Activated CD8-positive, alpha-beta T cell treated with anti-CD3 and anti-CD28 coated beads for 36 hours (primary cell): ENCODE data around the gene DPP4. TPM values are rescaled to one million over a fixed set of nuclear protein-coding genes. Genes with fewer than 3 reads are reported as not detected.

Experiments used
- ATAC-seq: fragments of 200-7000 bp; cut with Tn5 transposase; one replicate; pipeline ENCODE4 v1.10.0; 2021; ENCODE audit warnings: mild to moderate bottlenecking, moderate library complexity
- CTCF ChIA-PET: fragments of 350-600 bp; sonication (Branson Sonifier 250); formaldehyde crosslinking; loops from one replicate; lab custom pipeline; 2021; ENCODE audit warnings: antibody characterized with exemption; lab: Charles Lee
- POLR2A ChIA-PET: fragments of 350-600 bp; sonication (Branson Sonifier 250); formaldehyde crosslinking; loops from one replicate; lab custom pipeline; 2021; ENCODE audit warnings: antibody characterized with exemption; lab: Charles Lee
- DNase-seq: peaks from one replicate; pipeline ENCODE4 v3.0.0-alpha.2; 2020
- H3K27ac Mint-ChIP-seq: one replicate; pipeline ENCODE4 v1.8.0; 2021; ENCODE audit warnings: mild to moderate bottlenecking, mixed read lengths
- H3K27me3 Mint-ChIP-seq: one replicate; pipeline ENCODE4 v1.8.0; 2021; ENCODE audit warnings: mixed read lengths
- H3K36me3 Mint-ChIP-seq: one replicate; pipeline ENCODE4 v1.8.0; 2021; ENCODE audit warnings: low read depth, mixed read lengths
- H3K4me1 Mint-ChIP-seq: one replicate; pipeline ENCODE4 v1.8.0; 2021; ENCODE audit warnings: low read depth, mixed read lengths
- H3K4me3 Mint-ChIP-seq: one replicate; pipeline ENCODE4 v1.8.0; 2021; ENCODE audit warnings: mild to moderate bottlenecking, moderate library complexity, mixed read lengths
- H3K9me3 Mint-ChIP-seq: one replicate; pipeline ENCODE4 v1.8.0; 2021; ENCODE audit warnings: mixed read lengths
- intact Hi-C: fragments of 100-400 bp; cut with micrococcal nuclease; formaldehyde crosslinking; loops from one replicate; pipeline ENCODE4 v1.10.0; 2022
- total RNA-seq, 2 experiments: library from RNA; stranded (reverse); gene quantifications; one replicate each; pipeline ENCODE4 v1.2.3, GENCODE V29; 2021
- TF ChIP-seq, protein P1 (sequence below): fragments of 200-600 bp; IDR thresholded peaks from one replicate; pipeline ENCODE4 v1.8.0; 2022; ENCODE audit warnings: antibody characterized with exemption, mild to moderate bottlenecking

Gene DPP4
- total RNA-seq, 2 experiments from 2014 or later: 25.9 to 26.4 TPM

GRCh38 chr2:161947836-161948235, 126.2 kb downstream of the DPP4 start:
- TF ChIP-seq, protein P1, sequence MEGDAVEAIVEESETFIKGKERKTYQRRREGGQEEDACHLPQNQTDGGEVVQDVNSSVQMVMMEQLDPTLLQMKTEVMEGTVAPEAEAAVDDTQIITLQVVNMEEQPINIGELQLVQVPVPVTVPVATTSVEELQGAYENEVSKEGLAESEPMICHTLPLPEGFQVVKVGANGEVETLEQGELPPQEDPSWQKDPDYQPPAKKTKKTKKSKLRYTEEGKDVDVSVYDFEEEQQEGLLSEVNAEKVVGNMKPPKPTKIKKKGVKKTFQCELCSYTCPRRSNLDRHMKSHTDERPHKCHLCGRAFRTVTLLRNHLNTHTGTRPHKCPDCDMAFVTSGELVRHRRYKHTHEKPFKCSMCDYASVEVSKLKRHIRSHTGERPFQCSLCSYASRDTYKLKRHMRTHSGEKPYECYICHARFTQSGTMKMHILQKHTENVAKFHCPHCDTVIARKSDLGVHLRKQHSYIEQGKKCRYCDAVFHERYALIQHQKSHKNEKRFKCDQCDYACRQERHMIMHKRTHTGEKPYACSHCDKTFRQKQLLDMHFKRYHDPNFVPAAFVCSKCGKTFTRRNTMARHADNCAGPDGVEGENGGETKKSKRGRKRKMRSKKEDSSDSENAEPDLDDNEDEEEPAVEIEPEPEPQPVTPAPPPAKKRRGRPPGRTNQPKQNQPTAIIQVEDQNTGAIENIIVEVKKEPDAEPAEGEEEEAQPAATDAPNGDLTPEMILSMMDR: no peak
- DNase-seq: no peak
- H3K4me1 Mint-ChIP-seq: peaks cover 32% of the 10 kb centered on the region
- H3K27ac Mint-ChIP-seq: peak overlapping the region; percentile 44
- no peak for ATAC-seq
- H3K27me3 Mint-ChIP-seq: no peaks in the 10 kb centered on the region
- H3K9me3 Mint-ChIP-seq: no peaks in the 10 kb centered on the region
- ChIA-PET POLR2A (no interaction called here), CTCF (interaction anchor here (0.9 to 3.9 kb wide), 16 partner anchors 10 to 674 kb away, joined by 3 to 51 read pairs (median 3); partner anchors contain the start of gene DPP4)
- intact Hi-C loops: loop anchor here (2.0 kb wide), 1 partner anchor 361 kb away; no protein-coding TSS in a partner anchor
- H3K4me3 Mint-ChIP-seq: no peak overlapping the region
- H3K36me3 Mint-ChIP-seq: peaks cover 2% of the 10 kb centered on the region

DNA sequence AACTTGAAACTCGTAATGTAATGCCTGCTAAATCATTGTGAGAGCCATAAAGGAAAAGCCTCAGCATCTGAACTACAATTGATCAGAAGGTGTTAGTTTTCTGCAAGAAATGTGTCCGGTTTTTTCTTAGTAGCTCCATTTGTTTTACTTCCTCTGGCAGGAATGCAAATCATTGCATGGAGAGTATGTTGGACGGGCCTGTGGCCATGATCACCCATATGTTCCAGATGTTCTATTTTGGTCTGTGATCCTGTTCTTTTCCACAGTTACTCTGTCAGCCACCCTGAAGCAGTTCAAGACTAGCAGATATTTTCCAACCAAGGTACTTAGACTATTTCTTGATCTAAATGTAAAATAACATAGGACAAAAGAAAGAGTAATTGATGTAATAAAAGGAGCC, 126.6 kb downstream of the DPP4 start:
- no peaks in the 10 kb centered on the region for H3K9me3 Mint-ChIP-seq
- intact Hi-C loops: loop anchor here (2.0 kb wide), 1 partner anchor 361 kb away; no protein-coding TSS in a partner anchor
- no peaks in the 10 kb centered on the region for H3K27me3 Mint-ChIP-seq
- no peak for DNase-seq
- H3K27ac Mint-ChIP-seq: peak overlapping the region; percentile 44
- POLR2A ChIA-PET: interaction anchor here (0.7 kb wide), 1 partner anchor 24 kb away, joined by 4 read pairs; no protein-coding TSS in a partner anchor
- ATAC-seq: no peak
- peaks cover 2% of the 10 kb centered on the region for H3K36me3 Mint-ChIP-seq
- TF ChIP-seq, protein P1: no peak
- no peak overlapping the region for H3K4me3 Mint-ChIP-seq
- CTCF ChIA-PET: interaction anchor here (0.5 to 3.9 kb wide), 27 partner anchors 9 to 674 kb away, joined by 3 to 51 read pairs (median 3); partner anchors contain the start of gene DPP4
- H3K4me1 Mint-ChIP-seq: peaks cover 27% of the 10 kb centered on the region

DNA sequence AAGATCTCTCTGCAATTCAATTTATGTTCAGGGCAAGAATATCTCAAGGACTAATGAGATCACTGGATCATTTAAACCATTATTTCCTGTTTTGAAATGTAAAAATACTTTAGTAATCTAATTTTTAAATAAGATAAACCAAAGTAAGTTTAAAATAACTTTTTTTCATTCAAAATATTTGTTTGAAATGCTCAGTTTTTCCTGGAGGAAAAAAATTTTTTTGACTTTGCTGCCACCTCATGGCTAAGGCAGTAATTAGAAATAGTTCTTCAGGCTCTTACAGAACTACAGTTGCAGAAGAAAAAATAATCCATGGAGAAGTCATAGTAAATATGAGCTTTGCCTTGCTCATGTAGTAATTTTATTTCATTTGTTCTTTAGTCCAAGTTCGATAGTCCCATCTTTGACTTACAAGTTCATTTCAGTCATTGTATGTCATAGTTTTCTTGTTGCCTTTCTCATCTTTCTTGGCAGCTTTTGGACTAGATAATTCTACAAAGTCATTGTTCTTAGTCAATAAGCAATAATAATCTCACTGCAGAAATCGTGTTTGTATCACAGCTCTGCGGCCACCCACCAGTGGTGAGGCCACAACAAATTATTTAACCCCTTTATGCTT, 127.4 kb downstream of the DPP4 start:
- POLR2A ChIA-PET: interaction anchor here (0.7 to 1.4 kb wide), 3 partner anchors 24 to 175 kb away, joined by 3 to 5 read pairs (median 4); no protein-coding TSS in a partner anchor
- Mint-ChIP-seq H3K4me3 (no peak overlapping the region), H3K27me3 (no peaks in the 10 kb centered on the region), H3K4me1 (peaks cover 22% of the 10 kb centered on the region), H3K27ac (no peak overlapping the region), H3K9me3 (no peaks in the 10 kb centered on the region), H3K36me3 (no peaks in the 10 kb centered on the region)
- intact Hi-C loops: loop anchor here (2.0 kb wide), 1 partner anchor 360 kb away; no protein-coding TSS in a partner anchor
- TF ChIP-seq, protein P1: peak; percentile 93
- CTCF ChIA-PET: interaction anchor here (0.6 to 3.9 kb wide), 36 partner anchors 8 to 377 kb away, joined by 3 to 51 read pairs (median 4); partner anchors contain the start of gene DPP4
- DNase-seq: peak; percentile 17
- peak; percentile 64 for ATAC-seq

DNA sequence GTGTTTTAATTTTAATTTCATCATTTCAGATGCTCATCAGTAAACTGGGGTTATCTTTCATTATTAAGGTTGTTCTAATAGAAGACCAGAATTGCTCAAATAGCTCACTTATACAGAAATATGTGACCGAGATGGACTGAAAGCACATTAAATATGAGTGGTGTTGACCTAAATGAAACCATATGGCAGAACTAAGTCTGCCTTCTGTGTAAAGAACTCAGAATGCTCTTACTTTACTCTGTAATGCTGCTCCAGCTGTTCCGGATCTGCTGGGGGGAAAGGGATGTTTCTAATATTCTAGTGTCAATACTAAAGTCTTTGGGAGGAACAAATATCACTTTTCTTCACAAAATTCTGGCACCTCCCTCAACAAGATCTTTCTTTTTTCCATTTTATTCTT, 131.0 kb downstream of the DPP4 start:
- intact Hi-C loops: no loop called here
- Mint-ChIP-seq H3K4me3 (no peak overlapping the region), H3K4me1 (peaks cover 10% of the 10 kb centered on the region), H3K27me3 (peaks cover 5% of the 10 kb centered on the region), H3K27ac (no peak overlapping the region), H3K36me3 (no peaks in the 10 kb centered on the region), H3K9me3 (no peaks in the 10 kb centered on the region)
- DNase-seq (no peak), ATAC-seq (no peak)
- POLR2A ChIA-PET: no interaction called here
- CTCF ChIA-PET: interaction anchor here (1.3 to 1.8 kb wide), 3 partner anchors 14 to 356 kb away, joined by 3 to 6 read pairs (median 4); no protein-coding TSS in a partner anchor
- TF ChIP-seq, protein P1: no peak

Other genes with a start within 250 kb of the DPP4 start
- gene GCG, start 78.0 kb upstream of the DPP4 start, total RNA-seq: not detected
- gene FAP, start 169.2 kb upstream of the DPP4 start, total RNA-seq: not detected
- gene IFIH1, start 244.5 kb upstream of the DPP4 start, total RNA-seq: 10 to 100 TPM; 28.7 to 29.1 TPM